ENCODE results near the gene HACD1.

Gene HACD1

DNA sequence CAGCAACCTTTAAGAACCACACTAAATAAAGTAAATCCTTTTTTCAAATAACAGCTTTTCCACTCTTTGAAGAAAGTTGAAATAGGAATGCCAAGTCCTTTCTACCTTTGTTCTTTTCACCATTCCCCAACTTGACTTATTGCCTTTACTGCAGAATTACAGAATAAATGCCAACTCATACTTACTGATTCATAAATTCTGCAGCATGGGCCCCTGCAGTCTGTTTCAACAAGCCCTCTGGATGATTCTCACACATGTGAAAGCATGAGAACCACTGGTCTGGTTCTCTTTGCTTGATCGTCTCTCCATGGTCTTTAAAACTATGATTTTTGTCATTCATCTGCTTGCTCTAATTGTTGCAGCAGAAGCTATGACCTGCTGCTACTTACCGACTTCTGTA lies 56.1 kb downstream of the HACD1 start:
- H3K27me3 ChIP-seq = peaks cover 6% of the 10 kb centered on the region; the same call in 1 of the 2 replicates
- H3K4me3 ChIP-seq (ENCODE audit: low read depth, low read length) = no peak overlapping the region
- TF ChIP-seq, protein P1, sequence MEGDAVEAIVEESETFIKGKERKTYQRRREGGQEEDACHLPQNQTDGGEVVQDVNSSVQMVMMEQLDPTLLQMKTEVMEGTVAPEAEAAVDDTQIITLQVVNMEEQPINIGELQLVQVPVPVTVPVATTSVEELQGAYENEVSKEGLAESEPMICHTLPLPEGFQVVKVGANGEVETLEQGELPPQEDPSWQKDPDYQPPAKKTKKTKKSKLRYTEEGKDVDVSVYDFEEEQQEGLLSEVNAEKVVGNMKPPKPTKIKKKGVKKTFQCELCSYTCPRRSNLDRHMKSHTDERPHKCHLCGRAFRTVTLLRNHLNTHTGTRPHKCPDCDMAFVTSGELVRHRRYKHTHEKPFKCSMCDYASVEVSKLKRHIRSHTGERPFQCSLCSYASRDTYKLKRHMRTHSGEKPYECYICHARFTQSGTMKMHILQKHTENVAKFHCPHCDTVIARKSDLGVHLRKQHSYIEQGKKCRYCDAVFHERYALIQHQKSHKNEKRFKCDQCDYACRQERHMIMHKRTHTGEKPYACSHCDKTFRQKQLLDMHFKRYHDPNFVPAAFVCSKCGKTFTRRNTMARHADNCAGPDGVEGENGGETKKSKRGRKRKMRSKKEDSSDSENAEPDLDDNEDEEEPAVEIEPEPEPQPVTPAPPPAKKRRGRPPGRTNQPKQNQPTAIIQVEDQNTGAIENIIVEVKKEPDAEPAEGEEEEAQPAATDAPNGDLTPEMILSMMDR (IDR thresholded peaks at IDR 0.05; ENCODE audit: low read depth, low read length) = no peak
- DNase-seq = no peak
- H3K4me1 ChIP-seq = no peaks in the 10 kb centered on the region
- H3K9me3 ChIP-seq = no peaks in the 10 kb centered on the region
- H3K36me3 ChIP-seq = no peaks in the 10 kb centered on the region

DNA sequence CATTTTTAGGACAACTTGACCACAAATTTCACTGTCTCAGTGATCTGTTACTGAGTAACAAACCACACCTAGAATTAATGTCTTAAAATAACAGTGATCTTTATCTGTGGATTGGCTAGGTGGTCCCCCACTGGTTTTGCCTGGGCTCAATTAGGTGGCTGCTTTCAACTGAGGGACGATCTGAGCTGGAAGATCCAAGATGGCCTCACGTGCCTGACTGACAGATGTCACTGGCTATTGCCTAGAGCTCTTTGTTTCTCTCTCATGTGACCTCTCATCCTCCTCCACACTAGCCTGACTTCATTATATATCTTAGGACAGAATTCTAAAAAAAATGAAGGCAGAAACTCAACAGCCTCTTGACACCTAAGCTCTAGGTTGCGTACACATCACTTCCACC lies 59.7 kb downstream of the HACD1 start:
- H3K9me3 ChIP-seq = no peaks in the 10 kb centered on the region
- no peaks in the 10 kb centered on the region for H3K4me1 ChIP-seq
- TF ChIP-seq, protein P1 (IDR thresholded peaks at IDR 0.05; ENCODE audit: low read depth, low read length) = no peak
- no peaks in the 10 kb centered on the region for H3K27me3 ChIP-seq
- no peak overlapping the region for H3K4me3 ChIP-seq (ENCODE audit: low read depth, low read length)
- no peaks in the 10 kb centered on the region for H3K36me3 ChIP-seq
- DNase-seq = no peak

- Histone ChIP-seq H3K4me3 (ENCODE audit: low read depth, low read length) (no peak overlapping the region), H3K27me3 (no peaks in the 10 kb centered on the region), H3K9me3 (no peaks in the 10 kb centered on the region), H3K36me3 (no peaks in the 10 kb centered on the region), H3K4me1 (no peaks in the 10 kb centered on the region)
- DNase-seq = no peak
- TF ChIP-seq, protein P1 (IDR thresholded peaks at IDR 0.05; ENCODE audit: low read depth, low read length) = no peak
Observed at GRCh38 chr10:17548770-17549169, 68.4 kb downstream of the HACD1 start.

DNA sequence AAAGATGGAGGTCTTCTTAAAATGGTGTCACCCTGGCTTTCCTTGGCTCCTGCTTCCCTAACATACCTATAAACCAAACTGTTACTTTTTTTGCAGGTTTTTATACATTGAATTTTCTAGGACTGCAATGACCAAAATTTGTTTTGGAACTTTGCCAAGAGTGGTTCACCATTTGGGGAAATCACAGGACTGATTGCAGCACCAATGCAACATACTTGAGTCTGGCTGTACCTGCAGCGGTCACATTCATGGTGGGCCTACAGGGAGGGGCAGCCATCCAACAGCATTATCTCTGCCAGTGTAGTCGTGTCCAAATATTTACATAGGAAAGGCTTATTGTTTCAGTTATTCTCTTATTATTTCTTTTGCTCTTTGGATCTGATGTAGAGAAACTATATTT lies 69.0 kb downstream of the HACD1 start:
- H3K27me3 ChIP-seq = no peaks in the 10 kb centered on the region
- H3K4me1 ChIP-seq = no peaks in the 10 kb centered on the region
- DNase-seq = no peak
- H3K4me3 ChIP-seq (ENCODE audit: low read depth, low read length) = no peak overlapping the region
- H3K9me3 ChIP-seq = no peaks in the 10 kb centered on the region
- TF ChIP-seq, protein P1 (IDR thresholded peaks at IDR 0.05; ENCODE audit: low read depth, low read length) = no peak
- no peaks in the 10 kb centered on the region for H3K36me3 ChIP-seq

DNA sequence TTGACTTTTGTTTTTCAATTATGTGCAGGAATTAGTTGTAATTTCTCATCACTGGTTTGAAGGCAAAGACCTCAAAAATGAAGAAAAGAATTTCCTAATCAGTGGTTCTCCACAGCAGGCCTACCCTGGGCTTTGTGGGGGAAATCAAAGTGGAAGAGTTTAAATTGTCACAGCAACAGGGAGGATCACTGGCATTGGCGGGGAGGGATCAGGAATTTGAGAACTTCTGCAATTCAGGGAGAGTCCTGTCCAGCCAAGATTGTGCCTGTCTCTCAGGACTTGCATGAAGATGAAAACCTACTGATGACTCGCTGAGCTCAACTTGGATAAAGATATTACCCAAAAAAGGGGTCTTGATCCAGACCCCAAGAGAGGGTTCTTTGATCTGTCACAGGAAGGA lies 70.1 kb downstream of the HACD1 start:
- Histone ChIP-seq H3K9me3 (no peaks in the 10 kb centered on the region), H3K27me3 (no peaks in the 10 kb centered on the region), H3K4me3 (ENCODE audit: low read depth, low read length) (no peak overlapping the region), H3K36me3 (no peaks in the 10 kb centered on the region), H3K4me1 (no peaks in the 10 kb centered on the region)
- DNase-seq = no peak
- TF ChIP-seq, protein P1 (IDR thresholded peaks at IDR 0.05; ENCODE audit: low read depth, low read length) = no peak

DNA sequence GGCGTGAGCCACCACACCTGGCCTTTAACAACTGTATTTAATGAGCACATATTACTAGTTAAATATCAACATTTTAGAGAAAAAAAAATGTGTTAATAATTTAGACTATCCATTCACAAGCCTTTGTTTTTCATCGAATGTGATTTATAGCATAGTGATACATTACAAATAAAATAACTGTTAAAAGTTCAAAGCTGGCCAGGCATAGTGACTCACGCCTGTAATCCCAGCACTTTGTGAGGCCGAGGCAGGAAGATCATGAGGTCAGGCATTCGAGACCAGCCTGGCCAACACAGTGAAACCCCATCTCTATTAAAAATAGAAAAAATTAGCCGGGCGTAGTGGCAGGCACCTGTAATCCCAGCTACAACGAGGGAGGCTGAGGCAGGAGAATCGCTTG lies 72.7 kb downstream of the HACD1 start:
- Histone ChIP-seq H3K4me3 (ENCODE audit: low read depth, low read length) (no peak overlapping the region), H3K4me1 (no peaks in the 10 kb centered on the region), H3K27me3 (no peaks in the 10 kb centered on the region), H3K9me3 (no peaks in the 10 kb centered on the region), H3K36me3 (no peaks in the 10 kb centered on the region)
- TF ChIP-seq, protein P1 (IDR thresholded peaks at IDR 0.05; ENCODE audit: low read depth, low read length) = no peak
- DNase-seq = no peak

All from BE2C (cell line).